DMS53 (cell line): ENCODE results near the gene GNB4.
A peak's percentile ranks its signal among the peaks of the same experiment; 100 is the strongest.

Source experiments
- DNase-seq: peaks from one replicate; lab custom pipeline; 2025; lab: John Stamatoyannopoulos, UW

GNB4 gene

DNA sequence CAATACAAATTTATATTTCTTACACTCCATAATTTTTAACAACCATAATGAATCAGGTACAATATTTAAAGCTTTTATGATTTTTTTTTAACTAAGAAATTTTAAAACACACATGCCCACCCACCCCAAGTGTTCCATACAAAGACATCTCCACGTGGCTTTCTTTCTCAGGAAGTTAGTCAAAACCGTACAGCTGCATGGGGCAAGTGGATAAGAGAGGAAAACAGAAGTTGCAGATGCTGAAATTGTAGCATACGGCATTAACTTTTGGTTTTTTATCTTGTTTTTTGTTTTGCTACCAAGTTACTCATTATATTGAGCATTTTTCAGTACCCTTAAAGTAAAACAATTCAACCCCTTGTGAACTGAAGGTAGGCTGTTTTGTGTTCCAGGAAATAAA lies 14.8 kb downstream of the GNB4 start:
- DNase-seq: no peak

DNA sequence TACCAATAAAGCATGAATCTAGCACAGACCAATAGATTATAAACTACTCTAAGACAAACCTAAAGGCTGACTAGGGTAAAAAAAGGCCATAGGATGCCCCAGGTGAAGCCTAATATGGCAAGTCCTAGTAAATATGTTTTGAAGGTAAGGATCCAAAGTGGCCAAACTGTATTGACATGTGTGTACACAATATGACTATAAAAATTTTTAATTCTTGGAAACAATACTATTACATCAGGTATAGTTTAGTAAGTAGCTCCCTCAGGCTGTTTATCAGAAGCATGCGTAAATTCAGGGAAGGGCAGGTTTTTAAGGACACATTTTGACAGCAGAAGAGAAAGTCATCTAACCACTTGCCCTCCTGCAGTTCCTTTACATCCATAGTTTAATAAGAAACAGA lies 18.8 kb downstream of the GNB4 start:
- no peak for DNase-seq

DNA sequence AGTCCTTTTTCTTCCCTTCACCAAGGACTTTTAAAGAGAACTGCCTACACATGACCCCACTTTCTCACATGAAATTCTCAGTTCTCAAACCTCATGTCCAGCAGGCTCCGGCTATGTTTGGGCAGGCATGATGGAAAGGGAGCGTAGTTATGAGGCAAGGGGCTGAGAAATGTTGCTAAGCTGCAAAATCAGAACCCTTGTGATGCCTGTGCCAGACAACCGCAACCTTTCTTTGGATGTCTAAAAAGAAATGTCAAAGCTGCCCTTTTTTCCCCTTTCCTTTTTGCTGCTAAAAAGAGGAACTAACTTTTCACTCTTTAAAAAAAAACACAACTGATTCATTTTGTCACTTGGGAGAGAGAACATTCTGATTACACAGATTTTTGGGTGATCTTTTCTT lies 19.2 kb downstream of the GNB4 start:
- no peak for DNase-seq

- no peak for DNase-seq
Observed at GRCh38 chr3:179430277-179430870, 20.9 kb downstream of the GNB4 start.

DNA sequence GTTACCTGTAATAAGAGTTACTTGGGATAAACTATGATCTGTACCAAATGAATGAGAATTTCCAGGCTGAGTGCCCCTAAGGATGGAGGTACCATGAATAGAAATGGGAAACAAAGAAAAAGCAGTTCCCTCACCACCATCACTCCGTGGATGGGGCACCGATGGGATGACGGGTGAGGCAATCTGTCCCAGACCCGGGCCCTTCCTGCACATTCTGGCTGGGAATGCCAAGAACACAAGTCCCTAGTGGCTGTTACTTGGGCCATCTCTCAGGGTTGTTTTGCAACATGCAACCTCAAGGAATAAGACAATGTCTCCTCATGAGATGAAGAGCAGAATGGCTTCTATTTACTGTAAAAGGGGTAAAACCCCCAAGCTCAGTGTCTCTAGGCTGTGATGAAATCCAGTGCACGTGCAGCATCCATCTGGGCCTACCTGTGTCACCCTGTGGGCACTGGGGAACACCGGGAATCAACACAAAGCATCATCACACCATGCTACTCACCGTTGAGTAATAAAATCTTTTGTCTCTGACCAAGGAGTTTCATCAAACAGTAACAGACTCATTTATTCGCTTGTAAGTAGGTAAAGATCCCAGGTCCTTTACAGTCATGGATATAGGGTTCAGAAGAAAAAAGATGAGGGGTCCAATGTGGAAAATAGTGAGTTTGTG lies 22.3 kb downstream of the GNB4 start:
- no peak for DNase-seq

DNA sequence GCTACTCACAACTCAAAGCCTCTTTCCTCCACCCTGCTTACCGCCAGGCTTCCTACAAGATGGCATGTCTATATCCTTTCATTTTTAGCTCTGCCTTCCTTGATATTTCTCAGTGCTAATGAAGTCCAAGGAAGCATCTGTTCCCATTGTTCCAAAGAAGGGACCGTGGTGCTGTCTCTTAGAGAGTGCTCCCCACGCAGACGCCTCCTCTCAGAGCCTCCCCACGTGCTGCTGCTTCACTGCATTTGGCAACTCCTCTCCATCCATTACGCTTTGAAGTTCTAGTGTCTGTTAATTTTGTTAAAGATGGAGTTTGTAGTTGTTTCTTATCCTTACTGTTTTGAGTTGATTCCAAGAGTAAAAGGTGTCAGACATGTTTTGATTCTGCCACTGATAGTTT lies 26.2 kb downstream of the GNB4 start:
- DNase-seq: no peak

DNA sequence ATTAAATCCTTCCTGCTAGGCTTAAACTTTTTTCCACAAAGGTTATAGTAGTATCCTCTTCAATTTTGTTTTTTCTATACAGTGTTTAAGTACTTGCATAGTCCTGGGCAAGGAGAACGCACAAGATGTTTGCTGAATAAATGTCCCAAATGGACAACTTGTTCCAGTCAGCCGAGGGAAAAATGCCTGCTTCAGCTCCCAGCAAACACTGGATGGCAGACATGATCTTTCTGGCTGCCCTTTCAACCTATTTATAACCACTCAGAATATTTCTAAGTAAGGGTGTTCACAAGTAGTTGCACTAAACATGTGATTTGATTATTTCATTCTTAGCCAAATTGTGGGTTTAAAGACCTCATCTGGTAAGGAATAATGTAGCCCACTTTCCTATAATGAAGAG lies 29.8 kb downstream of the GNB4 start:
- peak; percentile 37 for DNase-seq

GRCh38 chr3:179418610-179419009 lies 32.7 kb downstream of the GNB4 start:
- DNase-seq: no peak

- DNase-seq: no peak
Observed at GRCh38 chr3:179416681-179417080, 34.6 kb downstream of the GNB4 start.

DNA sequence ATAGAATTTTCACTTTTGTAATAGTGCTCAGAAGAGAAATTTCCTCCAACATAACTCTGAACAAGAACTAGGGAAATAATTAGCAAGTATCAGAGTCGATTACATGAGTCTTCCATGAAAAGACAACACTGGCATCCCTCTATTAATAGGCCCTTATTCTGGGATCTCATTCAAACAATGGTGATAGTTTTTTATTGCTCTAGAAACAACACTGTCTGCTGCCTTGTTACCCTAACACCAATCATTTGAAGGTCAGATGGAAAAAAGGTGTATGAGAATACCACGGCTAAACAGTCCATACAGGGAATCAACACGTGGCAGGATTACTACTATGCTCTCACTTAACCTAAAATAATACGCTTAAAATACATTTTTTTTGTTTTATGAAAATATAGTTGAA lies 35.9 kb downstream of the GNB4 start:
- no peak for DNase-seq

DNA sequence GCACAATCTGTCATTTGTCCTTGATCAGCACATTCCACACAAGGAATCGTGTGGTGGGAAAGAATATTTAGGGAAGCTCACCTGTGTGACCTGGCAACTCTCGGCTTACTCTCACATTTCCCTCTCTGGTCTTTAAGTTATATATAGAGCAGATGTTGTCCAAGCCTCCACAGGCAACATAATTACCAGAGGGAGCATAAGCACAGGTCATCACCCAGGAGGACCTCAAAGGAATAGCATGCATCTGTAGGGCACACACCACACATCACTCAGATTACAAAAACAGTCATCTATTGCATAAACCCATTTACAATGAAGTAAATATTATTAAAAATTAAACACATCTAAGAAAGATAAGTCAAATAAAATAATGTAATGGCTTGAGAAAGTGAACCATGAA lies 36.5 kb downstream of the GNB4 start:
- no peak for DNase-seq

GRCh38 chr3:179410999-179411398 lies 40.3 kb downstream of the GNB4 start:
- DNase-seq: no peak

DNA sequence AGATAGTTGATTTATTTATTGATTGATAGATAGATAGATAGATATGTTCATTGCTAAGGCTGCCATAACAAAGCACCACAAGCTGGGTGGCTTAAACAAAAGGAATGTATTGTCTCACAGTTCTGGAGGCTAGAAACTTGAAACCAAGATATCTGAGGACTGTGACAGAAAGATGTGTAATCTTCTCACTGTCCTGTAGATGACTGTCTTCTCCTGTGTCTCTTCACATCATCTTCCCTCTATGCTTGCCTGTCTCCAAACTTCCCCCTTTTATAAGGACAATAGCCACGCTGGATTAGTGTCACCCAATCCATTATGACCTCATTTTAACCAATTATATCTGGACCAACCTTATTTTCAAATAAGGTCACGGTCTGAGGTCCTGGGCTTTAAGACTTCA lies 40.9 kb downstream of the GNB4 start:
- peak; percentile 8 for DNase-seq

GRCh38 chr3:179404307-179404706 lies 47.0 kb downstream of the GNB4 start:
- DNase-seq: no peak

DNA sequence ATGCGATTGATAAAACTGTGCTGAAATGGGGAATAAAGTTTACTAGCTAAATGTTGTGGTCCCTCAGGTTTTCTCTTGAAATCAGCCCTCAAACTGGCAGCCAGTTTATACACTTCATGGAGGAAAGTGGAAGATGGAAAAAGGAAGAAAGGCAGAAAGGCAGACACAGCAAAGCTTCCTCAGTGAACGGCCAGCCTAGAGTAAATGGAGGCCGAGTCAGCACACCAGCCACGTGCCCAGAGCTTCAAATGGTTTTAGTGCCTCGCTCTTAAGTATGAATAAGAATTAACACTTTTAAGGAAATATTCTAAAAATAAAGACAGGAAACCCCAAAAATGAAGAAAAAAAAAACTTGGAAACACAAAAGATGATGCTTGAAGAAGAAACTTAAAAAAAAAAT lies 48.3 kb downstream of the GNB4 start:
- no peak for DNase-seq

DNA sequence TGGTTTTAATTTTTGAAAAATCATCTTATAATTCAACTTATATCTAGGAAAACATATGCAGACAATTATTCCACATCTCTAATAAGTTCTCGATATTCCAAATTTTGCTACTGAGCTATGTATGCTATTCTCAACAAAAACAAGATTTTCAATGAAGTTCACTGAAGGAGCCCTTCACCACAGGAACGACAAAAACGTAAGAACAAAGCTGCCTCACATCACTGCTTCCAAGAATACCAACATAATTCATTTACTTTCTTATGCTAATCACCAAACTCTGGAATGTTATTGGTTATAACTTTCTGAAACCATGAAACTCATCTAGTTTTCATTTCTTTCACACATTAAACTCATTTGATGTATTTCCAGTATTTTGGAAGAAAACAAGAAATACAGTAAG lies 49.7 kb downstream of the GNB4 start:
- no peak for DNase-seq

DNA sequence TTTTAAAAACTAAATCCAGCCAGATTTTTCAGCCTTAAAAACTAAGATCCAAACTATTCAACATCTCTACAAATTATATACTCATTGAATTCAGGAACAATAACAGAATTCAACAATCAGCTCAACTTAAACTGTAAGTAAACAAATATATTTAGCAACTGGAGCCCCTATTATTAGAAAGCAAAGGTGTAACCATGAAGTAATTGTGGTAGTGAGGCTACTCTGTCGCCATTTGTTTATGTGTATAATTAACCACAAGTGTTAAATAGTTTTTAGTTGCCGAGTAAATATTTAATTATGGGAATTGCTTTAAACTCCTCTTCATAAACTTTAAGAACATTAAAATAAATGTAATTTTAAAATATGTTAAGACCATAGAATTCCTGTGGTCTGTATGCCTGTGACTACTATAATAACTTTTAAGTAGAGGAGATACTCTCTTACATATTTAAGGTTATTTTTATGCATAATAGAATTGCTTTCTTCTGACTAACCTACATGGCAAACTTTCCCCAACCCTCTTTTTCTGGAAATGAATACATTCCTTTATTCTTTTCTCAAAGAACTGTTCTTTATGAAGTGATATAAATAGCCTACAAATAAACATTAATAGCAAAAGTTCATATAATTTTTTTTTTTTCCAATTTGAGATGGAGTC lies 52.6 kb downstream of the GNB4 start:
- DNase-seq: no peak

DNA sequence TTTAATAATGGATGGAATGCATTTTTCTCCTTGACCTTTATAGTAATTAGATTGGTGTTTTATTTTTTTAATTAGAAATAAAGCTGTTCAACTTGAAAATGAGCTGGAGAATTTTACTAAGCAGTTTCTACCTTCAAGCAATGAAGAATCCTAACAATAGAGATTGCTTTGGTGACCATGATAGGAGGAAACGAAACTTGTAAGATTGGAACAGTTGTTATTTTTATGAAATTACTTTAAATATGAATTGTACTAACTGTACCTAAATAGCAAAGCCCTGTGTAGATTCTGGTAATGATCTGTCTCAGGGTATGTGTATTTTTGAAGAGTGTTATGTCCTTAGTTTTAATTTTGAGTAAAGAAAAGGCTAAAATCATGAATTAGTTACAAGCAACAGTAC lies 59.4 kb downstream of the GNB4 start:
- no peak for DNase-seq

DNA sequence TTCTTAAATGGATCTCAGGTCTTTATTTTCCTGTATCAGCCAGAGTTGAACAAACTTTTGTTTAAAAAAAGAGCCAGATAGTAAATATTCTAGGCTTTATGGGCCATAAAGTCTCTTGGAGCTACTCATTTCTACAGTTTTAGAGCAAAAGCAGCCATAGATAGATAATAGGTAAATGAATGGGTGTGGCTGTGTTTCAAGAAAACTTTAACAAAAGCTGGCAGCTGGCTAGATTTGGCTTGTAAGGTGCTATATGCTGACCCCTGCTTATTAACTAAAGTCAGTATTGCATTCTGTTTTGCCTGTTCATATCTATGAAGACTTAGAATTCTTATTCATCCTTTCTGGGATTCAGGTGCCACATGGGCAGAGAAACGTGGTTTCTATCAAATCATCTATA lies 74.8 kb downstream of the GNB4 start:
- DNase-seq: no peak

DNA sequence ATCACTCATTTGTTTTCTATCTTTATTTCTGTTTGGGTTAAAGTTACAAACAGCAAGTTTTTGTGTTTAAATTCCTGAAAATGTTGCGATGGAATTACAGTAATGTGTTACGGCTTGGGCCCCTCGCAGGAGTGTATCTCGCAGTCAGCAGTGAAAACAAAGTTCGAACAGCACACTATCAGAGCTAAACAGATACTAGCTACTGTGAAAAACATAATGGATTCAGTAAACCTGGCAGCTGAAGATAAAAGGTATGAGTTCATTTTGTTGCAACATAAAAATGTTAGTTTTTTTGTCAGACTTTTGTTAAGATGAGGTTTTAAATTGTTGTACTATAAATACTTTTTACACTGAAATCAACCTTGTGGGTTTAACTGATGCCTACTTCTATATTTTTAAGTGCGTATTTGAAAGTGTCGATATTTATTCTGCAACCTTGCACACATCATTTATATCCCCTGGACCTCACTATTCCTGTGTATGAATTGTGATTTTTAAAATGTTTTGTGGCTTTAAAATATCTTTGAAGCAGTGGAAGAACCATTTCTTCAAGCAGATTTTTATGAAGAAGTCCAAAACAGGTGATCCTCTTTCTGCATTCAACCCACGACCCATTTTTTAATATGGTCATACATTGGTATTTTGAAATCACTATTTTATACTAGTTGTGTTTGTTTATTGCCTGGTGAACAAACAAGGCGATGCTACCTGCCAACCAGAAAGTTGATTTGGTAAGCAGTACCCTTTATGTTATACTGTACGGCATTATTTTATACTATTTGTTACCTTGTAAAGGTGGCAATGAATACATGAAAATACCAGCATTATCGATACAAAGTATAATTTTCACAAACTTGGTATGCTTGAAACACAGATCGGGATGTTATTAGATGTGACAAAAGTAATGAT lies 75.9 kb downstream of the GNB4 start:
- DNase-seq: no peak

DNA sequence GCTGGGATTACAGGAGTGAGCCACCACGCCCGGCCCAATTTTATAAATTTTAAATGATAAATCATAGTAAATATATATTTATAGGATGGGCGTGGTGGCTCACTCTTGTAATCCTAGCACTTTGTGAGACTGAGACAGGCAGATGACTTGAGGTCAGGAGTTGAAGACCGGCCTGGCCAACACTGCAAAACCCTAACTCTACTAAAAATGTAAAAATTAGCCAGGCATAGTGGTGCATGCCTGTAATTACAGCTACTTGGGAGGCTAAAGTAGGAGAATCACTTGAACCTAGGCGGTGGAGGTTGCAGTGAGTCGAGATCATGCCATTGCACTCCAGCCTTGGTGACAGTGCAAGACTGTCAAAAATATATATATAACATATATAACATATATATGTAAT lies 77.3 kb downstream of the GNB4 start:
- peak; percentile 6 for DNase-seq

DNA sequence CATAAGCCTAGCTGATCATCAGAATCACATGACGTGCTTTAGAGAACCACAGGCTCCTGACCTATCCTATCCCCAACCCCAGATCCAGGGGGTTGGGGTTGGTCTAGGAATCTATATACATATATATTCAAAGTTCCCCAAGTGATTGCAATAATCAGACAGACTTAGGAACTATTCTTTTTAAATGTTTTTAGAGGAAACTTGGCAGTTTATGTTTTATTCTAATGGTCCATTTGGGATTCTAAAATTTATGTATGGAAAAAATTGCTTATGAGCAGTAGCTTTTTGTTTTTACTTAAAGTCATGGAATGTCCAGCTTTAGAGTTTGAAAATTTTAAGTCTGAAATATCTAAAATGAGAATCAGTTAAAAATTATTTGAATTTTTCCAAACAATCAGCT lies 81.6 kb downstream of the GNB4 start:
- no peak for DNase-seq

DNA sequence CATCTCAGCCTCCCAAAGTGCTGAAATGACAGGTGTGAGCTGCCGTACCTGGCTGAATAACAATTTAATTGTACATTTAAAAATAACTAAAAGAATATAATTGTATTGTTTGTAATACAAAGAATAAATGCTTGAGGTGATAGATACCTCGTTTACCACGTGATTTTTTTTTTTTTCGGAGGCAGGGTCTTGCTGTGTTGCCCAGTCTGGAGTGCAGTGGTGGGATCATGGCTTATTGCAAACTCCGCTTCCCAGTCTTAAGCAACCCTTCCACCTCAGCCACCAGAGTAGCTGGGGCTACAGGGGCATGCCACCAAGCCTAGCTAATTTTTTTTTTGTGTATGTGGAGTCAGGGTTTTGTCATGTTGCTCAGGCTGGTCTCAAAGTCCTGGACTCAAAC lies 87.9 kb downstream of the GNB4 start:
- DNase-seq: no peak
